Kasumi-1 (cell line): ENCODE measurements around the gene ACOXL.

Experiments
- DNase-seq, 2 experiments: peaks; one replicate each; lab custom pipeline; 2025; lab: John Stamatoyannopoulos, UW

Gene ACOXL

GRCh38 chr2:110718990-110719389, 13.4 kb upstream of the ACOXL start:
- DNase-seq = no peak

GRCh38 chr2:110720547-110720946, 11.8 kb upstream of the ACOXL start:
- DNase-seq = no peak

- DNase-seq = no peak
These were observed 7.6 kb upstream of the ACOXL start for GRCh38 chr2:110724820-110725219.

DNA sequence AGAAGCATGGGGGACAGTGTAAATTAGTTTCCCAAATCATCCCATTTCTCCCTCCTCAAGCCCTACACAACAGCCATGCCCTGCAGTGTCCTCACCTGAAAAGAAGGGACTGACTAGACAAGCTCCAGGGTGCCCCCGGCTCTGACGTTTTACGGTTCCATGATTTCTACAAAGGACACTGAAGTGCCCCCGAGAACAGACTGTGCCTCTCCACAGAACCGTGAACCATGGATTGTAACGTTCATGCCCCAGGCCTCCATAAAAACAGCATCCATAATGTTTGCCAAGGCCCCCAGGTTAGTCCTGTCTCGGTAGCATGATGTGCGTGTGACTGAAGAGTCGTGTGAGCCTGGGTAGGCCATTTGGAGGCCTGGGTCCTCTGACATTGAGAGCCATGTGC, 7.0 kb upstream of the ACOXL start:
- DNase-seq = no peak

DNA sequence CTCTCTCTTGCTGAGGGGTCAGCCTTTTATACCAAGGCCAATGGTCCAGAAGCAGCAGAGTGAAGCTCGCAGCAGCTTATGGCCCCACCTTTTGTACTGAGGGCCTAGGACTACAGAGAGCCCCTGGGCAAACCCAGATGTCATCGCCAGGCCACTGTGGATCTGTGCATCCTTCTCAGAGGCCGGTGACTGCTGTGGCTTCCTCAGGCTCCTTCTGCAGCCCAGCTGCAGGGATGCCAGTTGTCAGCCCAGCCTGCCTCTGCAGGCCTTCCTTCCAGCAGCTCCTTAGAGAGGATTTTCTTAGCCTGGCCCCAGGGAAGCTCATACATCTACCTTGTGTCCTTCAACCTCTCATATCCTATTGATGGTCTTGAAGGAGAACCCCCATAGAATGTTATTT, 6.5 kb upstream of the ACOXL start:
- no peak for DNase-seq

DNA sequence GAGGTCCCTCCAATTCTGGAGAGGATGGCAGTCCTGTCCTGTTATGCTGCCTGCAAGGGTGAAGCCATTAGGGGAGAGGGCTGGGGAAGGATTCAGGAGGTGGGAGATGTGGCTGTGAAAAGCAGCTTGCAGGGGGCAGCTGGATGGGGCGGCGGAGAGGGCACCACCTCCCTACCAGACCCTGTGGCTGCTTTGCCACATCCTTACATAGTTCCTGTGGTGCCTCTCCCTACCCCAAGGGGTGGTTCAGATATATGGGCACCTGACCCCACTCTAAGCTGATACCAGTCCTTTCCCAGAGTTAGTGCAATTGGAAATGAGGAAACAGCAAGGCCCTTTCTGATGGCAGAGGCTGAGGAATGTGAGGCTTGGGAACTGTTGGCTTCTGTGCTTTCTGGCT, 6.1 kb upstream of the ACOXL start:
- no peak for DNase-seq

GRCh38 chr2:110727923-110728322, 4.5 kb upstream of the ACOXL start:
- no peak for DNase-seq

DNA sequence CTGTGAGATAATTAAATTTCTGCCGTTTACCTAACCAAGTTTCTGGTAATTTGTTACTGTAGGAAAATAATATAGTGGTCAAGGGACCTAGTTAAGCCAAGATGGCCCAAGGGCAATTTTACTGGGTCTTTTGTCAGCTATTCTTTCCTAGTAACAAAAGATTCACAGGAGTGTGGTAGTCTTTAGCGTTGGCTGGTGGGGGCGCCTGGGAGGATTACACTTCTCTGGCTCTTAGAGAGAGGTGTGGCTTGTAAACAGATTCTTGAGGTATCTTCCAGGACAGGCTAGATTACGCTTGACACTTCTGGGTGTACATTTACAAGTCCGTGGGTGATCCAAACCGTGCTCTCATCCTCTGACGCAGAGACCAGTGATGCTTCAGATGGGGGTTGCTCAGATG, 3.3 kb upstream of the ACOXL start:
- DNase-seq = no peak

GRCh38 chr2:110731064-110731463, 1.3 kb upstream of the ACOXL start:
- DNase-seq = no peak

GRCh38 chr2:110735366-110735765, 3.0 kb downstream of the ACOXL start:
- DNase-seq = no peak

GRCh38 chr2:110737783-110738182, 5.4 kb downstream of the ACOXL start:
- DNase-seq = no peak

GRCh38 chr2:110740747-110741349, 8.5 kb downstream of the ACOXL start:
- DNase-seq = no peak

DNA sequence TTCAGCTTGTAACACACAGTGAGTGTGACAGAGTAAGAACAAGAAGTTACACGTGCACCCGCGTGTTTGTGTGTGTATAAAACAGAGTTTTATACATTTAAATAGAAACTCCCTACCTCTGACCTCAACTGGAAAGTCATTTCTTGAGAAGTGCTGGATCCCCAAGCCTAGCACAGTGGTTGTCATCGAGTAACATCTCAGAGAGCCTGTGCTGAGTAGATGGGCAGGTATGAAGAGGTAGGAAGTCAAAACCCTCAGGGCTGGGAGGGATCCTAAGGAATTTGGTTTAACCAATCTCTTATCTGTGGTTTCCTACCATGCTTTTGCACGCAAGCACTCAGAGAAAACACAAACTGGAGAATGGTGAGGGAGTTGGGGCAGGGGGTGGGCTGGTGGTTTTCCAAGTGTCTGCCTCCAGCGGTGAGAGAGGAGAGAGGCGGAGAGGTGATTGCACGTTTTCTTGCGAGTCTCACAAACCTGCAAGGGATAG, 9.2 kb downstream of the ACOXL start:
- DNase-seq = no peak

- no peak for DNase-seq
These were observed 10.0 kb downstream of the ACOXL start for GRCh38 chr2:110742412-110742811.

DNA sequence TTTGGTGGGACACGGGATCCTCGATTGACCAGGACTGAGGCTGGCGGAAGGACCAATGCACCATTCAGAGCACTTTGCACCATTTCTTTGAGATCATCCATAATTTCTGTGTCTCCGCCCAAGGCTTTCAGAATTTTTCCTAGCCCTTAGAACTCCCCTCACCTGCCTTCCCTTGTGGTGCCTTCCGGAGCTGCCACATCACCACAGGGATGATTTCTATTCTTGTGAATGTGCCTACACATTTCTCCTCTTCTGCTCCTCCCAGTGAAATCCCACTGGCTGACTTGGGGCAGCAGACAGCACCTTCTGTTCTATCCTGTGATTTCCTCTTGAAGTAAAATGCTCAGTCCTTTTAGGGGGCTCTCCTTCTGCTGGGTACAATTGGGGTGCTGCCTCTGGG, 11.2 kb downstream of the ACOXL start:
- no peak for DNase-seq

DNA sequence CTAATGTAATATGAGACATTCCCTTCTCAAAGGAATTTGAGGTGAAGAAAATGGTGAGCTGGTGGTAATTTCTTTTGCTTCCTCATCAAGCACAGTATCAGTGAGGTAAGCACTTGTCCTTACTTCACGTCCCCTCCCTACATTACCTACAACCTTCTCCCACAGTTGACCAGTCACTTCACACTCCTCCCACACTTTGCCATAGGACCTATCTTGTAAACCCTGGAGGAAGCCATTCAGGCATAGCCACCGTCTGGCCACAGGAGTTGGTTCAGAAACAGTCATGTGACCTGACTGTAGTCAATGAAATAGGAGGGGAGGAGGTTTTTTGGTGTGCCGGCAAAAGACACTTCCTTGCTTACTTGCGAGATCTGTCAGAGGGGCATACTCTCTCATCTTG, 12.1 kb downstream of the ACOXL start:
- DNase-seq = no peak

DNA sequence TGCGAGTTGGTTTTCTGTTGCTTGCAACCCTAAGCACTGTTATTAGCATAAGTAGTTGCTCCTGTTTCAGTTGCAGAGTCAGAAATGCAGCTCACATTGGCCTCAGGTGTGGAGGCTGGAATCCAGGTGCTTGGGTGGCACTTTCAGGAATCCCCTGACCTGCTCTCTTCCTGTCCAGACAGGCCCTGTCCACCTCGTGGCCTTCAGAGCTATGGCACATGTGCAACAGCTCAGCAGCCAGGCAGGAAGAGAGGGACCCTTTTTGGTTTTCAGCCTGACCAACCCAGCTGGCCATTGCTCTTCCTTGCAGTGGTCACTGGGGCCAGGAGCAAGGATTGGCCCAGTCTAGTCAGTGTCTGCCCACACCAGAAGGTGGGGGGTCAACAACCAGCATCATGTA, 12.7 kb downstream of the ACOXL start:
- DNase-seq = no peak

- DNase-seq = no peak
These were observed 14.5 kb downstream of the ACOXL start for GRCh38 chr2:110746586-110747521.

DNA sequence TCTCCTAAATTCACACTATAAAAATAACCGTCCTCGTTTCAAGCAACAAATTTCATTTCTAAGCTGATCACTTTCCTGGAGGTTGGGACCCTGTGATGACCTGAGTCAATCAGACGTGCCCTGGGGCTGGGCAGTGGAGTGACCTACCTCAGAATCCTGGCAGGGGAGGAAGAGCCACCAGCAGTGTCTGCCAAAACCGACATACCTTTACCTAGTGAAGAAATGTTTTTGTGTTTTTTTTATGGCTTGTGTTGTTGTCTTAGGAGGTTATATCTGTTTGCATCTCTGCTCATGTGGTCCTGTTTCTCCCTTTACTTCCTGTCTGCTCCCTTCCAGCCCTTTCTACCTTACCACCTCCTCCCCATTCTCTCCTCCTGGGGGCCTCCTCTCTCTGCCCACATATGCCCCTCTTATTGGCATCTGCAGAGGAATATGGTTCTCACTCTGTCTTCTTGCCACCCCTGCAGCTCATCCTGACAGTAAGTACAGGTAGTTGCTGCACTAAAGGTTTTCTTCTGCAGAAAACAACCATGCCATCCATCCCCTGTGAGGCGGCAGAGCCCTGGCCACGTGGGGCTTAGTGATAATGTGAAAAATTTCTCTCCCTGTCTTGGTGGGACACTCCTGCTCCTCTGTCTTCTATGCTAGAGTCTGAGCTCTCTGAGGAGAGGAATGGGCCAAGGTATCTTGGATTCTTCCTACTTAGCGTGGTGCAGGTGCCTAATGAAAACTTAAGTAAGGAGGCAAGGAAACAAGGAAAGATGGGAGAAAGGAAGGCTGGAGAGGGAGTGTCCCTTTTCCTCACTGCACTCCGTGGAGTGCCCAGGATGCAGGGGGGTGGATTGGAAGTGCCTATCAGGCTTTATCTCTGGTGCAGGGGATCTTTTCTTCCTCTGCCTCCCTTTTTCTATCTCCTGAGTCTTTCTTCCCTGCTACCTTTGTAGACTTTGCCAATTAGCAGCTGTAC, 15.4 kb downstream of the ACOXL start:
- DNase-seq = no peak

GRCh38 chr2:110748489-110748867, 16.1 kb downstream of the ACOXL start:
- DNase-seq = no peak

GRCh38 chr2:110751642-110752041, 19.3 kb downstream of the ACOXL start:
- DNase-seq = no peak

DNA sequence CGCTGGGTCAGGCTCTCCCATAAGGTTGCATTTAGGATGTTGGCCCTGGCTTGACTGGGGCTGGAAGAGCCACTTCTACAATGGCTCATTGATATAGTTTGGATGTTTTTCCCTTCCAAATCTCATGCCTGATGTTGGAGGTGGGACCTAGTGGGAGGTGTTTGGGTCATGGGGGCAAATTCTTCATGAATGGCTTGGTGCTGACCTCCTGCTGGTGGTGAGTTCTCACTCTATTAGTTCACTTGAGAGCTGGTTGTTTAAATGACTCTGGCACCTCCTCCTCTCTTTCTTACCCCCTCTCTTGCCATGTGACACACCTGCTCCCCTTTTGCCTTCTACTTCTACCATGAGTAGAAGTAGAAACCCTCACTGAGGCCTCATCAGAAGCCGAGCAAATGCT, 20.5 kb downstream of the ACOXL start:
- no peak for DNase-seq
